GM10266 (cell line): ENCODE data around the gene CYP1B1.
A peak's percentile ranks its signal among the peaks of the same experiment; 100 is the strongest.

Experiments used
- DNase-seq: peaks from one replicate; pipeline ENCODE4 v3.0.0; 2012; ENCODE audit errors: extremely low spot score
- CTCF ChIP-seq: IDR thresholded peaks from 2 replicates; pipeline ENCODE4 v1.5.1; 2012; ENCODE audit warnings: mild to moderate bottlenecking, low read depth; ENCODE audit not compliant: control insufficient read depth, insufficient read depth; ENCODE audit errors: missing control alignments

CYP1B1 gene

GRCh38 chr2:38079116-38080052, 3.4 kb upstream of the CYP1B1 start:
- DNase-seq: no peak
- TF ChIP-seq CTCF: no peak

GRCh38 chr2:38077431-38077769, 1.4 kb upstream of the CYP1B1 start:
- TF ChIP-seq CTCF: no peak

GRCh38 chr2:38076710-38077430, 919 bp upstream of the CYP1B1 start:
- peak; percentile 61 for TF ChIP-seq CTCF
- DNase-seq: peak; percentile 91

More at GRCh38 chr2:38077431-38077769, 1.4 kb upstream of the CYP1B1 start:
- DNase-seq: no peak

GRCh38 chr2:38076152-38076709, 280 bp upstream of the CYP1B1 start:
- peak; percentile 85 for DNase-seq
- peak; percentile 35 for TF ChIP-seq CTCF

- TF ChIP-seq CTCF: no peak
- DNase-seq: no peak
Observed at GRCh38 chr2:38074764-38075506, 1.0 kb downstream of the CYP1B1 start.

- no peak for DNase-seq
- no peak for TF ChIP-seq CTCF
Observed at GRCh38 chr2:38074058-38074763, 1.7 kb downstream of the CYP1B1 start.
